Measurements from ENCODE around the gene OST4.

The OST4 gene

DNA sequence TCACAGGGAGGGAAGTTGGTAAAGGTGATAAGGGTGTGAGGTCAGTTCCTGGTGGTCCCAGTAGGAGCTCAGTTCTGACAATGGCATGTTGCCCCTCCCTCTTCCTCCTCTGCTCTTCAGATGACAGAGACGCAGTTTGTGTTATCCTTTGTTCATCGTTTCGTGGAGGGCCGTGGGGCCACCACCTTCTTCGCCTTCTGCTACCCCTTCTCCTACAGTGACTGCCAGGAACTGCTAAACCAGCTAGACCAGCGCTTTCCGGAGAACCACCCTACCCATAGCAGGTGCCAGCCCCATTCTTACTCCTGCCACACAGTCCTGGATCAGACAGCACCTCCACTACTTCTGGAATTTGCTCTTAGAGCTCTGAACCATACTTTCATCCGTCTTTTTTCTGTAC lies 17.7 kb downstream of the OST4 start:
- Histone ChIP-seq H3K79me2 (ENCODE audit: insufficient read depth, low read length) (peaks cover 21% of the 10 kb centered on the region), H4K20me1 (ENCODE audit: insufficient read depth, low read length, poor library complexity, severe bottlenecking) (no peaks in the 10 kb centered on the region), H3K27me3 (ENCODE audit: insufficient read depth, low read length, poor library complexity, severe bottlenecking) (no peaks in the 10 kb centered on the region), H3K4me3 (ENCODE audit: low read length, poor library complexity, severe bottlenecking) (no peak overlapping the region), H3K9ac (ENCODE audit: low read depth, low read length, poor library complexity, severe bottlenecking) (no peak overlapping the region), H3K36me3 (ENCODE audit: insufficient read depth, low read length) (peaks cover 37% of the 10 kb centered on the region; the same call in 1 of the 2 replicates), H3K4me2 (ENCODE audit: low read depth, low read length, poor library complexity, severe bottlenecking) (no peak overlapping the region), H3F3A (ENCODE audit: low read depth) (peaks cover 3% of the 10 kb centered on the region; the same call in 1 of the 2 replicates), H3K4me1 (ENCODE audit: insufficient read depth, low read length, poor library complexity, severe bottlenecking) (peaks cover 25% of the 10 kb centered on the region), H3K9me2 (replicated peaks; ENCODE audit: low read depth, low read length) (no peaks in the 10 kb centered on the region), H2AFZ (ENCODE audit: low read length) (no peak overlapping the region), H3K9me3 (ENCODE audit: insufficient read depth, low read depth, low read length) (no peaks in the 10 kb centered on the region)
- TF ChIP-seq, protein P1, sequence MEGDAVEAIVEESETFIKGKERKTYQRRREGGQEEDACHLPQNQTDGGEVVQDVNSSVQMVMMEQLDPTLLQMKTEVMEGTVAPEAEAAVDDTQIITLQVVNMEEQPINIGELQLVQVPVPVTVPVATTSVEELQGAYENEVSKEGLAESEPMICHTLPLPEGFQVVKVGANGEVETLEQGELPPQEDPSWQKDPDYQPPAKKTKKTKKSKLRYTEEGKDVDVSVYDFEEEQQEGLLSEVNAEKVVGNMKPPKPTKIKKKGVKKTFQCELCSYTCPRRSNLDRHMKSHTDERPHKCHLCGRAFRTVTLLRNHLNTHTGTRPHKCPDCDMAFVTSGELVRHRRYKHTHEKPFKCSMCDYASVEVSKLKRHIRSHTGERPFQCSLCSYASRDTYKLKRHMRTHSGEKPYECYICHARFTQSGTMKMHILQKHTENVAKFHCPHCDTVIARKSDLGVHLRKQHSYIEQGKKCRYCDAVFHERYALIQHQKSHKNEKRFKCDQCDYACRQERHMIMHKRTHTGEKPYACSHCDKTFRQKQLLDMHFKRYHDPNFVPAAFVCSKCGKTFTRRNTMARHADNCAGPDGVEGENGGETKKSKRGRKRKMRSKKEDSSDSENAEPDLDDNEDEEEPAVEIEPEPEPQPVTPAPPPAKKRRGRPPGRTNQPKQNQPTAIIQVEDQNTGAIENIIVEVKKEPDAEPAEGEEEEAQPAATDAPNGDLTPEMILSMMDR (conservative IDR thresholded peaks at IDR 0.05; ENCODE audit: low read length): no peak

DNA sequence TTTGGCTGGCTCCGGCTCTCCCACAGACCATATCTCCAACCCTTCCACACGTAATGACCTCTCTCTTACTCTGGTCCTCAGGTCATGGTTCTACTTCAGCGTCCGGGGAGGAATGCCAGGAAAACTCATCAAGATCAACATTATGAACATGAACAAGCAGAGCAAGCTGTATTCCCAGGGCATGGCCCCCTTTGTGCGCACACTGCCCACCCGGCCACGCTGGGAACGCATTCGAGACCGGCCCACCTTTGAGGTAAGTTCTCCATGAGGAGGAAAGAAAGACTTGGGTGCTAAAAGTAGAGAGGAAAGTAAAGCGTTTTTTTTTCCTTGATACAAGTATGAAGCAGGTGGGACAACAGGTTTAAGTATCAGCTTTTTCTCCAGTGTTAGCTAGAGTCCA lies 18.1 kb downstream of the OST4 start:
- Histone ChIP-seq H2AFZ (ENCODE audit: low read length) (no peak overlapping the region), H3K27me3 (ENCODE audit: insufficient read depth, low read length, poor library complexity, severe bottlenecking) (no peaks in the 10 kb centered on the region), H3K4me2 (ENCODE audit: low read depth, low read length, poor library complexity, severe bottlenecking) (no peak overlapping the region), H4K20me1 (ENCODE audit: insufficient read depth, low read length, poor library complexity, severe bottlenecking) (no peaks in the 10 kb centered on the region), H3K4me1 (ENCODE audit: insufficient read depth, low read length, poor library complexity, severe bottlenecking) (peaks cover 25% of the 10 kb centered on the region), H3K9me3 (ENCODE audit: insufficient read depth, low read depth, low read length) (no peaks in the 10 kb centered on the region), H3K9ac (ENCODE audit: low read depth, low read length, poor library complexity, severe bottlenecking) (peak overlapping the region; percentile 11), H3K36me3 (ENCODE audit: insufficient read depth, low read length) (peaks cover 35% of the 10 kb centered on the region; the same call in 1 of the 2 replicates), H3K4me3 (ENCODE audit: low read length, poor library complexity, severe bottlenecking) (peak overlapping the region; percentile 94), H3F3A (ENCODE audit: low read depth) (peaks cover 3% of the 10 kb centered on the region; the same call in 1 of the 2 replicates), H3K9me2 (replicated peaks; ENCODE audit: low read depth, low read length) (no peaks in the 10 kb centered on the region), H3K79me2 (ENCODE audit: insufficient read depth, low read length) (peaks cover 21% of the 10 kb centered on the region)
- TF ChIP-seq, protein P1 (conservative IDR thresholded peaks at IDR 0.05; ENCODE audit: low read length): no peak

DNA sequence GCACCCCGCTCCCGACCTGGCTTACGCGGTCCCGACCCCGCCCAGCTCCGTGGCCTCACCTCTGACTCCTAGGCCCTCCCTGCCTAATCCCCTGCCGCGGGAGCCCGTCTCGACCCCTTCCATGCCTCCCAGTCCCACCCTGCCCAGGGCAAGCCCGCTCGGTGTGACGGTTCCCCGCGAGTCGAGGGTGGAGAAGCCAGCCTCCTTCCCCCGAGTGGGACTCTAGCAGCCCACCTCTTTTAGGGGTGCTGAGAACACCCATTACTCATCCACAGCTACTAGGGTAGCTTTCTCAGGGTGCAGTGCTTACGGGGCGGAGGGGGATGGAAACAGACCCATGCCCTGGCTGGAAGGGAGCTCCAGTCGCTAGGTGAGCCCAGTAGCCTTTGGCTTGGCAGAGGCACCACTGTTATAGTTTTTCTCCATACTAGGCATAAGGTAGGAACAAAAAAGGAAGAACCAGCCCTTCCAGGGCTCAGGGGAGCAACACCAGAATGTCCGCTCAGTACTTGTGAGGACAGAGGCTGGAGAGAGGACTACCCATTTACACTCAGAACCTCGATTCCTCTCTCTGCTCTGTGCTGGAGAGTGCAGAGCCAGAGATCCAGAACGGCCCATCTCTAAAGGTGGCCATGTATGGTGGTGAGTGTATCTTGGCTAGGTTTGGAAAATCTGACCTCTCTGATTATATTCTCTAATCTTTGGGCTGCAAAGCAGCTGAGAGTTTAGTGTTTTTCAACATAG lies 19.4 kb downstream of the OST4 start:
- peaks cover 30% of the 10 kb centered on the region; the same call in 1 of the 2 replicates for H3K36me3 ChIP-seq (ENCODE audit: insufficient read depth, low read length)
- peaks cover 3% of the 10 kb centered on the region; the same call in 1 of the 2 replicates for H3F3A ChIP-seq (ENCODE audit: low read depth)
- no peaks in the 10 kb centered on the region for H3K9me3 ChIP-seq (ENCODE audit: insufficient read depth, low read depth, low read length)
- H3K79me2 ChIP-seq (ENCODE audit: insufficient read depth, low read length): peaks cover 21% of the 10 kb centered on the region
- no peaks in the 10 kb centered on the region for H3K9me2 ChIP-seq (replicated peaks; ENCODE audit: low read depth, low read length)
- no peaks in the 10 kb centered on the region for H4K20me1 ChIP-seq (ENCODE audit: insufficient read depth, low read length, poor library complexity, severe bottlenecking)
- H3K4me3 ChIP-seq (ENCODE audit: low read length, poor library complexity, severe bottlenecking): peak overlapping the region; percentile 94
- H3K9ac ChIP-seq (ENCODE audit: low read depth, low read length, poor library complexity, severe bottlenecking): peak overlapping the region; percentile 88
- peak overlapping the region; percentile 64 for H2AFZ ChIP-seq (ENCODE audit: low read length)
- no peaks in the 10 kb centered on the region for H3K27me3 ChIP-seq (ENCODE audit: insufficient read depth, low read length, poor library complexity, severe bottlenecking)
- H3K4me1 ChIP-seq (ENCODE audit: insufficient read depth, low read length, poor library complexity, severe bottlenecking): peaks cover 25% of the 10 kb centered on the region
- TF ChIP-seq, protein P1 (conservative IDR thresholded peaks at IDR 0.05; ENCODE audit: low read length): no peak
- no peak for TF ChIP-seq EZH2phosphoT487 (IDR thresholded peaks at IDR 0.05; ENCODE audit: borderline replicate concordance)
- peak overlapping the region; percentile 91 for H3K4me2 ChIP-seq (ENCODE audit: low read depth, low read length, poor library complexity, severe bottlenecking)

Data from Loucy (cell line).